IMR-90 (cell line): ENCODE results near the gene TRIM25. TPM values are rescaled to one million over a fixed set of nuclear protein-coding genes. Genes with fewer than 3 reads are reported as not detected.

Experiments used
- ATAC-seq: fragments of 200-7000 bp; cut with Tn5 transposase; 2 replicates; pipeline ENCODE4 v1.9.1; 2020; ENCODE audit warnings: low read depth, mild to moderate bottlenecking, moderate library complexity
- BruUV-seq: library from RNA; stranded (reverse); fragments of 400-500 nt; replicated peaks from 2 replicates; lab custom pipeline; 2021; lab: Mats Ljungman, UMichigan
- CTCF ChIA-PET: fragments of 300-600 bp; formaldehyde crosslinking; extraction: SDS; loops from one replicate; lab custom pipeline; 2021; ENCODE audit warnings: antibody characterized with exemption; lab: Yijun Ruan, JAX
- POLR2A ChIA-PET: fragments of 300-600 bp; sonication (Branson Sonifier 250); formaldehyde crosslinking; loops from one replicate; lab custom pipeline; 2022; ENCODE audit warnings: antibody characterized with exemption; ENCODE audit not compliant: unreplicated experiment; lab: Charles Lee
- DNase-seq: peaks from one replicate; pipeline ENCODE4 v3.0.0; 2013
- H2AFZ ChIP-seq: replicated peaks from 2 replicates; pipeline ENCODE3; 2013; ENCODE audit warnings: low read length, mild to moderate bottlenecking; ENCODE audit not compliant: poor library complexity
- H2AK5ac ChIP-seq: 2 replicates; pipeline ENCODE4 v1.6.1; 2013; ENCODE audit warnings: low read depth, low read length, inconsistent platforms
- H2AK9ac ChIP-seq: replicated peaks from 2 replicates; pipeline ENCODE3; 2013; ENCODE audit warnings: mild to moderate bottlenecking, low read depth, low read length, moderate library complexity; ENCODE audit not compliant: poor library complexity
- H2BK120ac ChIP-seq: 2 replicates; pipeline ENCODE4 v1.6.1; 2013; ENCODE audit warnings: low read depth, low read length, inconsistent platforms
- H2BK15ac ChIP-seq: 3 replicates; pipeline ENCODE4 v1.6.1; 2013; ENCODE audit warnings: low read depth, low read length, inconsistent platforms
- H2BK20ac ChIP-seq: 2 replicates; pipeline ENCODE4 v1.6.1; 2013; ENCODE audit warnings: low read depth, mild to moderate bottlenecking, inconsistent platforms, low read length, moderate library complexity
- H2BK5ac ChIP-seq: 2 replicates; pipeline ENCODE4 v1.6.1; 2013; ENCODE audit warnings: mild to moderate bottlenecking, low read depth, low read length, inconsistent platforms; ENCODE audit not compliant: poor library complexity, severe bottlenecking
- H3K14ac ChIP-seq: replicated peaks from 2 replicates; pipeline ENCODE4 v1.6.1; 2013; ENCODE audit warnings: low read depth, low read length, inconsistent platforms
- H3K18ac ChIP-seq: 2 replicates; pipeline ENCODE4 v1.6.1; 2013; ENCODE audit warnings: low read depth, low read length, control low read depth
- H3K23ac ChIP-seq: 2 replicates; pipeline ENCODE4 v1.6.1; 2013; ENCODE audit warnings: low read depth, low read length, inconsistent platforms
- H3K27ac ChIP-seq: 2 replicates; pipeline ENCODE4 v1.5.1; 2013; ENCODE audit warnings: mild to moderate bottlenecking, control low read depth, low read length; ENCODE audit not compliant: insufficient read depth
- H3K27me3 ChIP-seq: 2 replicates; pipeline ENCODE4 v1.6.1; 2013; ENCODE audit warnings: low read length; ENCODE audit not compliant: control insufficient read depth, insufficient read depth
- H3K36me3 ChIP-seq: 2 replicates; pipeline ENCODE4 v1.6.1; 2013; ENCODE audit warnings: low read length, mixed read lengths; ENCODE audit not compliant: control insufficient read depth, insufficient read depth
- H3K4ac ChIP-seq: 2 replicates; pipeline ENCODE4 v1.6.1; 2013; ENCODE audit warnings: low read depth, low read length, inconsistent platforms
- H3K4me1 ChIP-seq: 2 replicates; pipeline ENCODE4 v1.6.1; 2013; ENCODE audit warnings: low read length, mixed read lengths; ENCODE audit not compliant: control insufficient read depth, insufficient read depth
- H3K4me2 ChIP-seq: 2 replicates; pipeline ENCODE4 v1.6.1; 2013; ENCODE audit warnings: low read depth, mild to moderate bottlenecking, control low read depth, low read length, moderate library complexity
- H3K4me3 ChIP-seq: 2 replicates; pipeline ENCODE4 v1.5.1; 2013; ENCODE audit warnings: low read depth, mild to moderate bottlenecking, control low read depth, low read length, moderate library complexity; ENCODE audit not compliant: insufficient read depth
- H3K56ac ChIP-seq: 2 replicates; pipeline ENCODE4 v1.6.1; 2013; ENCODE audit warnings: low read length, inconsistent platforms; ENCODE audit not compliant: insufficient read depth; ENCODE audit errors: extremely low read depth
- H3K79me1 ChIP-seq, 2 experiments: 2 replicates each; pipeline ENCODE4 v1.6.1; 2013; ENCODE audit warnings: low read length in 2 of 2, inconsistent platforms in 1 of 2, low read depth in 1 of 2
- H3K9ac ChIP-seq: 2 replicates; pipeline ENCODE4 v1.6.1; 2013; ENCODE audit warnings: low read depth, low read length, control low read depth
- H3K9me1 ChIP-seq: 2 replicates; pipeline ENCODE4 v1.6.1; 2013; ENCODE audit warnings: low read length, inconsistent platforms; ENCODE audit not compliant: insufficient read depth
- H3K9me3 ChIP-seq: 2 replicates; pipeline ENCODE4 v1.6.1; 2013; ENCODE audit warnings: low read length; ENCODE audit not compliant: control insufficient read depth, insufficient read depth
- H4K20me1 ChIP-seq: 2 replicates; pipeline ENCODE4 v1.6.1; 2013; ENCODE audit warnings: low read length, inconsistent platforms; ENCODE audit not compliant: insufficient read depth
- H4K5ac ChIP-seq: 2 replicates; pipeline ENCODE4 v1.6.1; 2013; ENCODE audit warnings: mild to moderate bottlenecking, low read depth, low read length, control low read depth
- H4K8ac ChIP-seq, 2 experiments: 2 replicates each; pipeline ENCODE4 v1.6.1; 2013; ENCODE audit warnings: low read depth in 2 of 2, low read length in 2 of 2, control low read depth in 1 of 2, inconsistent platforms in 1 of 2
- H4K91ac ChIP-seq: 2 replicates; pipeline ENCODE4 v1.6.1; 2013; ENCODE audit warnings: low read depth, low read length, inconsistent platforms; ENCODE audit not compliant: insufficient read depth
- BHLHE40 ChIP-seq: fragments of 150-350 bp; IDR thresholded peaks from 2 replicates; pipeline ENCODE4 v1.6.1; 2016; ENCODE audit warnings: mild to moderate bottlenecking, low read depth, low read length
- CEBPB ChIP-seq: IDR thresholded peaks from 2 replicates; pipeline ENCODE4 v1.6.1; 2012; ENCODE audit warnings: low read depth, low read length, improper control_type of control experiment
- CHD1 ChIP-seq: IDR thresholded peaks from 2 replicates; pipeline ENCODE4 v1.6.1; 2012; ENCODE audit warnings: low read depth, low read length, improper control_type of control experiment
- CTCF ChIP-seq: conservative IDR thresholded peaks from 2 replicates; pipeline ENCODE4 v1.5.1; 2012; ENCODE audit warnings: mild to moderate bottlenecking, low read depth, low read length, improper control_type of control experiment
- ELK1 ChIP-seq: fragments of 150-350 bp; IDR thresholded peaks from 2 replicates; pipeline ENCODE4 v1.6.1; 2016; ENCODE audit warnings: low read depth, mild to moderate bottlenecking, low read length, moderate library complexity, borderline replicate concordance
- FOS ChIP-seq: fragments of 150-350 bp; IDR thresholded peaks from 2 replicates; pipeline ENCODE4 v1.6.1; 2016; ENCODE audit warnings: low read depth, low read length
- MAFK ChIP-seq: IDR thresholded peaks from 2 replicates; pipeline ENCODE4 v1.6.1; 2012; ENCODE audit warnings: low read depth, low read length, improper control_type of control experiment
- MAZ ChIP-seq: IDR thresholded peaks from 2 replicates; pipeline ENCODE4 v1.6.1; 2012; ENCODE audit warnings: low read depth, mild to moderate bottlenecking, low read length, improper control_type of control experiment, moderate library complexity, borderline replicate concordance
- MXI1 ChIP-seq: IDR thresholded peaks from 2 replicates; pipeline ENCODE4 v1.6.1; 2012; ENCODE audit warnings: low read depth, mild to moderate bottlenecking, low read length, moderate library complexity, borderline replicate concordance
- NFE2L2 ChIP-seq: fragments of 150-350 bp; IDR thresholded peaks from 2 replicates; pipeline ENCODE4 v1.6.1; 2016; ENCODE audit warnings: low read depth, mild to moderate bottlenecking, low read length
- POLR2A ChIP-seq: IDR thresholded peaks from 2 replicates; pipeline ENCODE4 v1.6.1; 2012; ENCODE audit warnings: mild to moderate bottlenecking, low read depth, low read length
- RAD21 ChIP-seq: IDR thresholded peaks from 2 replicates; pipeline ENCODE4 v1.6.1; 2012; ENCODE audit warnings: low read length, improper control_type of control experiment
- RCOR1 ChIP-seq: IDR thresholded peaks from 2 replicates; pipeline ENCODE4 v1.6.1; 2012; ENCODE audit warnings: mild to moderate bottlenecking, low read length, improper control_type of control experiment; ENCODE audit not compliant: insufficient replicate concordance
- RFX5 ChIP-seq: IDR thresholded peaks from 2 replicates; pipeline ENCODE4 v1.8.0; 2012; ENCODE audit warnings: low read depth, mild to moderate bottlenecking, low read length, moderate library complexity
- SMC3 ChIP-seq: fragments of 150-350 bp; IDR thresholded peaks from 2 replicates; pipeline ENCODE4 v1.6.1; 2016; ENCODE audit warnings: low read depth, mild to moderate bottlenecking, antibody characterized with exemption, low read length, moderate library complexity
- USF2 ChIP-seq: fragments of 150-350 bp; IDR thresholded peaks from 2 replicates; pipeline ENCODE4 v1.6.1; 2017; ENCODE audit warnings: mild to moderate bottlenecking, antibody characterized with exemption, low read length, low read depth
- WGBS, 2 experiments: methylation state at CpG; one replicate each; pipeline versions ENCODE4 v1.1.5 to v1.1.7; 2013; ENCODE audit warnings: missing lambda C conversion rate in 2 of 2; ENCODE audit not compliant: insufficient read length in 1 of 2; ENCODE audit errors: extremely low coverage in 2 of 2; 5-methylcytosine and 5-hydroxymethylcytosine counted together
- dilution Hi-C: fragments of 300-500 bp; cut with HindIII; formaldehyde crosslinking; loops from one replicate; pipeline ENCODE4 v1.14.3; 2018; ENCODE audit warnings: low sequenced_read_pairs; ENCODE audit not compliant: unreplicated experiment
- in situ Hi-C: fragments of 300-500 bp; cut with MboI; formaldehyde crosslinking; loops from 3 replicates; pipeline ENCODE4 v1.14.3; 2019; ENCODE audit warnings: low sequenced_read_pairs, inconsistent platforms, mixed read lengths
- intact Hi-C: fragments of 100-400 bp; cut with micrococcal nuclease; formaldehyde crosslinking; loops from 2 replicates; pipeline ENCODE4 v1.10.0; 2022
- polyA plus RNA-seq, 3 experiments: library from polyadenylated mRNA; depleted of rRNA; stranded (reverse); fragments of >200 nt; gene quantifications; 2 replicates each; pipeline ENCODE4 v1.2.3, GENCODE V29; 2012; ENCODE audit warnings: low replicate concordance in 1 of 3
- total RNA-seq: library from RNA; depleted of rRNA; stranded (reverse); fragments of >200 nt; gene quantifications from 2 replicates; pipeline ENCODE4 v1.2.3, GENCODE V29; 2012

Gene TRIM25
- total and polyA plus RNA-seq, 2 of the 4 experiments (the other 2 are of a cell fraction), result 25.5 to 27.5 TPM

- H3K36me3 ChIP-seq, result peaks cover 62% of the 10 kb centered on the region
These were observed 21.5 kb downstream of the TRIM25 start for GRCh38 chr17:56892333-56892732.

More at GRCh38 chr17:56892333-56892732, 21.5 kb downstream of the TRIM25 start:
- in situ Hi-C loops (no loop called here), intact Hi-C loops (no loop called here), dilution Hi-C loops (no loop called here)
- Histone ChIP-seq H3K4me3 (no peak overlapping the region), H3K9me1 (peaks cover 5% of the 10 kb centered on the region; the same call in 1 of the 2 replicates), H2AK5ac (no peak overlapping the region), H3K27me3 (no peaks in the 10 kb centered on the region), H4K20me1 (no peaks in the 10 kb centered on the region), H3K4me2 (no peak overlapping the region), H3K4me1 (no peaks in the 10 kb centered on the region), H3K14ac (no peak overlapping the region), H2BK5ac (no peak overlapping the region), H3K23ac (no peak overlapping the region), H4K91ac (no peak overlapping the region), H2AK9ac (no peak overlapping the region), H3K18ac (no peak overlapping the region), H3K79me1 (peaks cover 0 to 5% of the 10 kb centered on the region in 2 experiments; a peak in 2 of 4 replicates), H4K8ac (no peak overlapping the region), H3K4ac (no peak overlapping the region), H2AFZ (no peak overlapping the region), H2BK120ac (no peak overlapping the region), H3K27ac (no peak overlapping the region), H3K56ac (no peak overlapping the region), H2BK15ac (no peak overlapping the region), H3K9me3 (peaks cover 3% of the 10 kb centered on the region; the same call in 1 of the 2 replicates), H4K5ac (no peak overlapping the region), H2BK20ac (no peak overlapping the region), H3K9ac (no peak overlapping the region)
- TF ChIP-seq SMC3 (no peak), CEBPB (no peak), CTCF (no peak), RFX5 (no peak), MXI1 (no peak), USF2 (no peak), POLR2A (no peak), BHLHE40 (no peak), ELK1 (no peak), MAFK (no peak), RAD21 (no peak), CHD1 (no peak), MAZ (no peak), RCOR1 (no peak), FOS (no peak), NFE2L2 (no peak)
- ChIA-PET CTCF (no interaction called here), POLR2A (no interaction called here)
- BruUV-seq, result no TSS peak
- no CpG with 5 or more reads among the region's 1 CpG for WGBS, 2 experiments
- no peak for ATAC-seq
- no peak for DNase-seq
